ENCODE results near the gene EXOC3. TPM values are rescaled to one million over a fixed set of nuclear protein-coding genes. Genes with fewer than 3 reads are reported as not detected.

The EXOC3 gene
- total and polyA plus RNA-seq, 10 of the 15 experiments (the other 5 are each of a cell fraction or from before 2014, with no cell fraction given): 1.6 to 53.0 (median 27.9) TPM

- TF ChIP-seq SPI1 (IDR thresholded peaks at IDR 0.05; ENCODE audit: borderline replicate concordance, insufficient read depth, low read depth, low read length) (no peak), CREB1 (IDR thresholded peaks at IDR 0.05; ENCODE audit: low read depth) (no peak), SMAD5 (IDR thresholded peaks at IDR 0.05; ENCODE audit: low read depth) (no peak), ZBTB11 (CRISPR knock-in tag; IDR thresholded peaks at IDR 0.05) (no peak), POLR2A (IDR thresholded peaks at IDR 0.05; ENCODE audit: low read depth, low read length) (no peak), PML (IDR thresholded peaks at IDR 0.05; ENCODE audit: low read length) (no peak), SMAD1 (IDR thresholded peaks at IDR 0.05; ENCODE audit: low read depth, partially characterized antibody) (no peak), ZNF687 (IDR thresholded peaks at IDR 0.05) (no peak), POU2F2 (IDR thresholded peaks at IDR 0.05; ENCODE audit: borderline replicate concordance, low read depth, low read length) (no peak), JUNB (IDR thresholded peaks at IDR 0.05) (no peak)
- TF ChIP-seq, protein P1, sequence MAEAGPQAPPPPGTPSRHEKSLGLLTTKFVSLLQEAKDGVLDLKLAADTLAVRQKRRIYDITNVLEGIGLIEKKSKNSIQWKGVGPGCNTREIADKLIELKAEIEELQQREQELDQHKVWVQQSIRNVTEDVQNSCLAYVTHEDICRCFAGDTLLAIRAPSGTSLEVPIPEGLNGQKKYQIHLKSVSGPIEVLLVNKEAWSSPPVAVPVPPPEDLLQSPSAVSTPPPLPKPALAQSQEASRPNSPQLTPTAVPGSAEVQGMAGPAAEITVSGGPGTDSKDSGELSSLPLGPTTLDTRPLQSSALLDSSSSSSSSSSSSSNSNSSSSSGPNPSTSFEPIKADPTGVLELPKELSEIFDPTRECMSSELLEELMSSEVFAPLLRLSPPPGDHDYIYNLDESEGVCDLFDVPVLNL (IDR thresholded peaks at IDR 0.05; ENCODE audit: low read depth, low read length): no peak
- TF ChIP-seq, protein P2, sequence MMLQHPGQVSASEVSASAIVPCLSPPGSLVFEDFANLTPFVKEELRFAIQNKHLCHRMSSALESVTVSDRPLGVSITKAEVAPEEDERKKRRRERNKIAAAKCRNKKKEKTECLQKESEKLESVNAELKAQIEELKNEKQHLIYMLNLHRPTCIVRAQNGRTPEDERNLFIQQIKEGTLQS (IDR thresholded peaks at IDR 0.05; ENCODE audit: borderline replicate concordance, extremely low read depth, low read depth, low read length): no peak
Observed at GRCh38 chr5:421901-422300, 21.1 kb upstream of the EXOC3 start (continued).
